22Rv1 (cell line): ENCODE measurements around the gene PARD3B.

Source experiments
- H3K27ac ChIP-seq: fragments of 450-650 bp; 2 replicates; pipeline ENCODE4 v1.5.1; 2017
- CTCF ChIP-seq: fragments of 450-650 bp; IDR thresholded peaks from 2 replicates; pipeline ENCODE4 v1.5.1; 2017; ENCODE audit warnings: mild to moderate bottlenecking
- ZFX ChIP-seq: fragments of 450-650 bp; IDR thresholded peaks from 2 replicates; pipeline ENCODE4 v1.6.1; 2017; ENCODE audit warnings: antibody characterized with exemption, borderline replicate concordance

The PARD3B gene

GRCh38 chr2:204988836-204989235, 443.6 kb downstream of the PARD3B start:
- TF ChIP-seq CTCF, result no peak
- no peak for TF ChIP-seq ZFX
- H3K27ac ChIP-seq, result no peak overlapping the region

- H3K27ac ChIP-seq, result no peak overlapping the region
- TF ChIP-seq CTCF (no peak), ZFX (no peak)
Observed at GRCh38 chr2:204989877-204990276, 444.6 kb downstream of the PARD3B start.

GRCh38 chr2:205001300-205001966, 456.2 kb downstream of the PARD3B start:
- TF ChIP-seq ZFX (no peak), CTCF (no peak)

GRCh38 chr2:205002390-205002789, 457.1 kb downstream of the PARD3B start:
- TF ChIP-seq CTCF, result no peak
- TF ChIP-seq ZFX, result no peak
- H3K27ac ChIP-seq, result no peak overlapping the region

More at GRCh38 chr2:205001300-205001966, 456.2 kb downstream of the PARD3B start:
- H3K27ac ChIP-seq, result no peak overlapping the region

GRCh38 chr2:205003288-205003687, 458.0 kb downstream of the PARD3B start:
- TF ChIP-seq ZFX, result no peak
- TF ChIP-seq CTCF, result no peak
- no peak overlapping the region for H3K27ac ChIP-seq

- TF ChIP-seq CTCF (no peak), ZFX (no peak)
- no peak overlapping the region for H3K27ac ChIP-seq
Observed at GRCh38 chr2:205010196-205010595, 464.9 kb downstream of the PARD3B start.

GRCh38 chr2:205011031-205011430, 465.8 kb downstream of the PARD3B start:
- H3K27ac ChIP-seq, result no peak overlapping the region
- TF ChIP-seq ZFX (no peak), CTCF (no peak)
